H1 (cell line): ENCODE results near the gene TACC2. TPM values are rescaled to one million over a fixed set of nuclear protein-coding genes. Genes with fewer than 3 reads are reported as not detected.

Experiments
- CHD2 ChIP-seq: IDR thresholded peaks from 2 replicates; pipeline ENCODE4 v1.6.1; 2012; ENCODE audit warnings: low read length, improper control_type of control experiment
- EGR1 ChIP-seq: IDR thresholded peaks from 2 replicates; pipeline ENCODE4 v1.6.1; 2011; ENCODE audit warnings: low read depth, low read length, borderline replicate concordance
- GTF2F1 ChIP-seq: IDR thresholded peaks from 2 replicates; pipeline ENCODE4 v1.6.1; 2012; ENCODE audit warnings: low read depth, low read length, improper control_type of control experiment, borderline replicate concordance
- RNF2 ChIP-seq: fragments of 200-900, 300-1000 bp; sonication (generic); IDR thresholded peaks from 2 replicates; pipeline ENCODE4 v1.7.1; 2016; ENCODE audit warnings: borderline replicate concordance, low read depth, mild to moderate bottlenecking, antibody characterized with exemption, low read length; ENCODE audit not compliant: poor library complexity, severe bottlenecking; ENCODE audit errors: missing control alignments
- SIRT6 ChIP-seq: IDR thresholded peaks from one replicate; pipeline ENCODE4 v1.7.1; 2012; ENCODE audit warnings: low read length, inconsistent platforms
- SP1 ChIP-seq: IDR thresholded peaks from 2 replicates; pipeline ENCODE4 v1.6.1; 2011; ENCODE audit warnings: low read depth, low read length
- SUZ12 ChIP-seq: fragments of 200-600 bp; sonication (generic); IDR thresholded peaks from 2 replicates; pipeline ENCODE4 v1.6.1; 2012; ENCODE audit warnings: mild to moderate bottlenecking, inconsistent platforms, low read length, moderate library complexity, mixed read lengths
- polyA plus RNA-seq, 7 experiments: library from polyadenylated mRNA; depleted of rRNA in 3 of 7; stranded (reverse) in 5 of 7; unstranded in 2 of 7; fragments of >200 nt in 5 of 7; fragments of 200-250 nt in 2 of 7; gene quantifications; 1 replicate in 5 of 7; 2 replicates in 1 of 7; 4 replicates in 1 of 7; pipeline versions ENCODE4 v1.2.1 to v1.2.3, GENCODE V29; 2011 to 2013; ENCODE audit warnings: missing spikeins in 2 of 7, mixed read lengths in 2 of 7
- total RNA-seq: library from RNA; stranded (reverse); fragmentation: NEBNext Ultra II Directional; extraction: Animal tissue kit (Norgen Biotek cat#: 25700); gene quantifications from 2 replicates; pipeline ENCODE4 v1.2.1, GENCODE V29; 2021
- TF ChIP-seq, protein P1 (sequence below): IDR thresholded peaks from 2 replicates; pipeline ENCODE4 v1.6.1; 2012; ENCODE audit warnings: inconsistent platforms

Gene TACC2
- total and polyA plus RNA-seq, 2 of the 8 experiments (the other 6 are each of a cell fraction or from before 2014, with no cell fraction given) = 21.2 to 46.6 TPM

DNA sequence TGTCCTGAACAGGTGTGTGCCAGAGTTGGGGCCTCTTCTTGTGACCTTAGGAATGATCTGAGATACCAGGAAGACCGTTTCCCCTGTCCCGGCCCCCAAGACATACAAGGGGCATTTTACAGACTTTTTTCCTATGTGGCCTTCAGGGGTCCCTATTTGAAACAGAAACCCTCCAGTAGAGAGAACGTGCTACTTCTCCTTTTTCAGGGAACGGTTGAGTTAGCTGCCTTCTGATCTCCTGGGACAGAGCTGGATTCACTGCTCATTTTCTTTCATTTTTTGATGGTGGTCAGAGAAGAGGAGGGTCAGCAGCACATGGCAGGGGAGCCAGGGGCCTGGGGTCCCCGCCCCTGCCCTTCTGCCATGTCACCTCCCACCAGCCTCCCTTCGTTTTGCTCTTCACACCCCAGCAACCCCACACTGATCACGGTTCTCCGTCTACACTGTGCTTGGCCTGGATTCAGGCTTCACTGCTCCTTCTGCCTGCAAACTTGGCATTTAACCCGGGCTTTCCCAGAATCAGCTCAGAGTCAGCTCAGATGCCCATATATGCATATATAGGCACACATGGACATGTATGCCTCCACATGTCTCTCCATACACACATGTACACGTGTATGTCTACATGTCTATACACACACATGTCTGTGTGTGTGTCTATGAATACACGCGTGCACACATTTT is 144.1 kb downstream of the TACC2 start (continued):
- TF ChIP-seq SIRT6 = no peak
- no peak for TF ChIP-seq EGR1
- no peak for TF ChIP-seq GTF2F1
- no peak for TF ChIP-seq CHD2
- TF ChIP-seq SUZ12 = no peak
- TF ChIP-seq, protein P1, sequence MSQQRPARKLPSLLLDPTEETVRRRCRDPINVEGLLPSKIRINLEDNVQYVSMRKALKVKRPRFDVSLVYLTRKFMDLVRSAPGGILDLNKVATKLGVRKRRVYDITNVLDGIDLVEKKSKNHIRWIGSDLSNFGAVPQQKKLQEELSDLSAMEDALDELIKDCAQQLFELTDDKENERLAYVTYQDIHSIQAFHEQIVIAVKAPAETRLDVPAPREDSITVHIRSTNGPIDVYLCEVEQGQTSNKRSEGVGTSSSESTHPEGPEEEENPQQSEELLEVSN = no peak
- no peak for TF ChIP-seq SP1
- TF ChIP-seq RNF2 = no peak
